Measurements from ENCODE around the gene CROCC2. TPM values are rescaled to one million over a fixed set of nuclear protein-coding genes. Genes with fewer than 3 reads are reported as not detected.

The CROCC2 gene
- total and polyA plus RNA-seq, 2 donors from 2014 or later = 0.13 TPM; not detected in 1

DNA sequence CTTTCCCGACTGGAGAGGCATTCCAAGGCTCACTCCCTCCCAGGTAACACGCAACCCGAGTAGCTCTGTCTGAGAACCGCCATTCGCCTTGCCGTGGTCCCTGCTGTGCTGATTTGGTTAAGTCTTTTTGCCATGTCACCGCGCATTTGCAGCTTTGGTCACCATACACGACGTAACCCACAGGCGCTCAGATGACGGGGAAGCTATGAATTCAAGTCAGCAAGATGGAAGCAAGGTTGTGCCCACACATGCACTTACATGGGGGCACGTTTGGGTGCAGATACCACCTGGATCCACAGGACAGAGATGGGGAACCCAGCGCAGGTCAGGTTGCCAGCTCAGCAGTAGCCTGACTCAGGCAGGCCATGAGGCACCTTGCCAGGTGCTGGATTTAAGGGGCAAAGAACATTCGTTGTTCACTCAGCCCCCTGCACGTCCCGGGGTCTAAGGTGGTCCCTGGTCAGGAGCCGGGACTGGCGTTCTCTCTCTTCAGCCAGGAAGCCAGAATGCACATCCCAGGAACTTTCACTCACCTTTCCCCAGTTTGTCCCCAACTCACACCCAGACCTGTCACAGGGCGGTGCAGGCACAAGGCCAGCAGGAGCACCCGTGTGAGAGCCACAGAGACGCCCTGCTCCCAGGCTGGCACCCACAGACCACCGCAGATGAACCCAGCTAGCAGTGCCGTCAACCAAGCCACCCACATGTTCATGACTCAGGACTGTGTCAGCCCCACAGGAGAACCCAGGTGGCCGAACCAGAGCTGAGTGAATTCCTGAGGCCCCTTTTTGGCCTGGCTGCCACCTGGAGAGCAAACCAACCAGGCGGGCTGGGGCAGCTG, 112.1 kb downstream of the CROCC2 start:
- Histone ChIP-seq H3K4me3 (ENCODE audit: low read length in 3 of 3) (no peak overlapping the region), H3K9me3 (ENCODE audit: control insufficient read depth in 2 of 3, insufficient read depth in 1 of 3, low read length in 3 of 3) (peaks cover 0 to 3% (median 0%) of the 10 kb centered on the region in 3 donors), H3K27ac (ENCODE audit: low read depth in 2 of 2, low read length in 2 of 2) (no peak overlapping the region), H3K27me3 (ENCODE audit: control insufficient read depth, insufficient read depth, low read length) (no peaks in the 10 kb centered on the region), H3K36me3 (ENCODE audit: control insufficient read depth in 2 of 3, insufficient read depth in 3 of 3, low read length in 3 of 3) (no peaks in the 10 kb centered on the region), H3K4me1 (ENCODE audit: control insufficient read depth in 2 of 3, insufficient read depth in 2 of 3, low read depth in 1 of 3, low read length in 3 of 3) (no peaks in the 10 kb centered on the region), H3K9ac (ENCODE audit: low read length in 3 of 3) (no peak overlapping the region)
- no peak for FAIRE-seq
- intact Hi-C loops (cut with DNase I) = no loop called here
- TF ChIP-seq, protein P1, sequence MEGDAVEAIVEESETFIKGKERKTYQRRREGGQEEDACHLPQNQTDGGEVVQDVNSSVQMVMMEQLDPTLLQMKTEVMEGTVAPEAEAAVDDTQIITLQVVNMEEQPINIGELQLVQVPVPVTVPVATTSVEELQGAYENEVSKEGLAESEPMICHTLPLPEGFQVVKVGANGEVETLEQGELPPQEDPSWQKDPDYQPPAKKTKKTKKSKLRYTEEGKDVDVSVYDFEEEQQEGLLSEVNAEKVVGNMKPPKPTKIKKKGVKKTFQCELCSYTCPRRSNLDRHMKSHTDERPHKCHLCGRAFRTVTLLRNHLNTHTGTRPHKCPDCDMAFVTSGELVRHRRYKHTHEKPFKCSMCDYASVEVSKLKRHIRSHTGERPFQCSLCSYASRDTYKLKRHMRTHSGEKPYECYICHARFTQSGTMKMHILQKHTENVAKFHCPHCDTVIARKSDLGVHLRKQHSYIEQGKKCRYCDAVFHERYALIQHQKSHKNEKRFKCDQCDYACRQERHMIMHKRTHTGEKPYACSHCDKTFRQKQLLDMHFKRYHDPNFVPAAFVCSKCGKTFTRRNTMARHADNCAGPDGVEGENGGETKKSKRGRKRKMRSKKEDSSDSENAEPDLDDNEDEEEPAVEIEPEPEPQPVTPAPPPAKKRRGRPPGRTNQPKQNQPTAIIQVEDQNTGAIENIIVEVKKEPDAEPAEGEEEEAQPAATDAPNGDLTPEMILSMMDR (IDR thresholded peaks at IDR 0.05; ENCODE audit: borderline replicate concordance, extremely low read depth, insufficient read depth) = no peak
- DNase-seq = peak in 1 of 5 donors; percentile 54

DNA sequence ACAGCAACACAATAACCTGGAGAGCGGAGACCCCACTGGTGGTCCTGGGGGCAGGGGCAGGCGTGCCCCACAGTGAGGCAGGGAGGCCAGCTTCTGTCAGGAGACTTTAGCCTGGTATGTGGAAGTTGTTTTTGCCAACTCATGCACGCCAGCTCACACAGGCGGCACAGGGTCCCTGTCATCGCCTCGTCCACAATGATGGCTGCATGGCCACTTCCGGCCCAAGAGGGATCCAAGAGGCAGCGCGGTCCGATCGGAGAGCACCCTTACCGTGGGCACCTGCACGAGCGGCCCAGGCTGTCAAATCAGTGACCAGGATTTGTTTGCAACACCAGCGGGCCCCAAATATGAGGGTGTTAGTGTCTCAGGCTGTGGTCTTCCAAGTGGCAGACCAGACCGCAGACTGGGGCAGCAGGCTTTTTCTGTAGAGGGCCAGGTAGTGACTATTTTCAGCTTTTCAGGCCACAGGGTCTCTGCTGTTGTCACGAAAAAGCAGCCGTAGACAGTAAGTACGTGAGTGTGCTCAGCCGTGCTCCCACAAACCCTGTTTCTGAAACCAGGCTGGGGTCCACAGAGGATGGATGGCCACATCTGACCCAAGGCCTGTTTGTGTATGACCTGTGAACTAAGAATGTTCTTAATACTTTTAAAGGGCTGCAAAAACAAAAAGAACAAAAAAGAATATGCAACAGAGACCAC, 113.5 kb downstream of the CROCC2 start:
- TF ChIP-seq, protein P1 (IDR thresholded peaks at IDR 0.05; ENCODE audit: borderline replicate concordance, extremely low read depth, insufficient read depth) = no peak
- Histone ChIP-seq H3K4me3 (ENCODE audit: low read length in 3 of 3) (no peak overlapping the region), H3K27ac (ENCODE audit: low read depth in 2 of 2, low read length in 2 of 2) (no peak overlapping the region), H3K4me1 (ENCODE audit: control insufficient read depth in 2 of 3, insufficient read depth in 2 of 3, low read depth in 1 of 3, low read length in 3 of 3) (no peaks in the 10 kb centered on the region), H3K9me3 (ENCODE audit: control insufficient read depth in 2 of 3, insufficient read depth in 1 of 3, low read length in 3 of 3) (peaks cover 0 to 3% (median 0%) of the 10 kb centered on the region in 3 donors), H3K9ac (ENCODE audit: low read length in 3 of 3) (no peak overlapping the region), H3K27me3 (ENCODE audit: control insufficient read depth, insufficient read depth, low read length) (no peaks in the 10 kb centered on the region), H3K36me3 (ENCODE audit: control insufficient read depth in 2 of 3, insufficient read depth in 3 of 3, low read length in 3 of 3) (no peaks in the 10 kb centered on the region)
- intact Hi-C loops (cut with DNase I) = no loop called here
- DNase-seq (no peak), FAIRE-seq (no peak)

DNA sequence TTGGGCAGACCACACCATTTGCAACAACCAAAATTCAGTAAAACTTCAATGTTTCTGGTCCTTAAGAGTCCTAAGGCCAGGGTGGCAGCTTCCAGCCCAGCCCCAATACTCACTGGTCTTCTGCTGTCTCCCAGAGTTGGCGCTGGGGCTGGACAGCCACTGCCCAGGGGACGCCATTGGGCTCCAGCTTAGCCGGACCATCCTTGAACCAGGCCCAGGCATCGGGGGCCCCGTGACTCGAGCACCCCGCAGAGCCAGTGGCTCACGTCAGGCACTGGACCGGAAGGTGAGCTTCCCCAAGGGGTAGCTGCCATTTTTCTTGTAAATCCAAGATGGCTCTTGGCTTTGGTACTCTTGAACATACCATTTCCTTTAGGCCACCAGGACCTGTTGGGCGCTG, 114.1 kb downstream of the CROCC2 start:
- TF ChIP-seq, protein P1 (IDR thresholded peaks at IDR 0.05; ENCODE audit: borderline replicate concordance, extremely low read depth, insufficient read depth) = no peak
- no peak for FAIRE-seq
- peak in 1 of 5 donors; percentile 57 for DNase-seq
- intact Hi-C loops (cut with DNase I) = no loop called here
- Histone ChIP-seq H3K27ac (ENCODE audit: low read depth in 2 of 2, low read length in 2 of 2) (no peak overlapping the region), H3K36me3 (ENCODE audit: control insufficient read depth in 2 of 3, insufficient read depth in 3 of 3, low read length in 3 of 3) (no peaks in the 10 kb centered on the region), H3K4me1 (ENCODE audit: control insufficient read depth in 2 of 3, insufficient read depth in 2 of 3, low read depth in 1 of 3, low read length in 3 of 3) (no peaks in the 10 kb centered on the region), H3K9me3 (ENCODE audit: control insufficient read depth in 2 of 3, insufficient read depth in 1 of 3, low read length in 3 of 3) (peaks cover 0 to 7% (median 0%) of the 10 kb centered on the region in 3 donors), H3K9ac (ENCODE audit: low read length in 3 of 3) (no peak overlapping the region), H3K27me3 (ENCODE audit: control insufficient read depth, insufficient read depth, low read length) (no peaks in the 10 kb centered on the region), H3K4me3 (ENCODE audit: low read length in 3 of 3) (no peak overlapping the region)
